Epithelial cell of proximal tubule (primary cell): Measurements from ENCODE around the gene B9D2. TPM values are rescaled to one million over a fixed set of nuclear protein-coding genes. Genes with fewer than 3 reads are reported as not detected.

Experiments
- DNase-seq: peaks from one replicate; pipeline ENCODE4 v3.0.0-alpha.2; 2011; ENCODE audit warnings: low read depth
- H3K4me3 ChIP-seq: 2 replicates; pipeline ENCODE4 v1.5.1; 2011; ENCODE audit warnings: low read depth, mild to moderate bottlenecking, low read length
- total RNA-seq: library from RNA; depleted of rRNA; stranded (reverse); fragments of >200 nt; gene quantifications from 2 replicates; pipeline ENCODE4 v1.2.3, GENCODE V29; 2015
- TF ChIP-seq, protein P1 (sequence below): conservative IDR thresholded peaks from 2 replicates; pipeline ENCODE4 v1.5.1; 2012; ENCODE audit warnings: low read depth, mild to moderate bottlenecking, low read length

B9D2 gene
- total RNA-seq, 1 donor from 2014 or later: 5.3 TPM

DNA sequence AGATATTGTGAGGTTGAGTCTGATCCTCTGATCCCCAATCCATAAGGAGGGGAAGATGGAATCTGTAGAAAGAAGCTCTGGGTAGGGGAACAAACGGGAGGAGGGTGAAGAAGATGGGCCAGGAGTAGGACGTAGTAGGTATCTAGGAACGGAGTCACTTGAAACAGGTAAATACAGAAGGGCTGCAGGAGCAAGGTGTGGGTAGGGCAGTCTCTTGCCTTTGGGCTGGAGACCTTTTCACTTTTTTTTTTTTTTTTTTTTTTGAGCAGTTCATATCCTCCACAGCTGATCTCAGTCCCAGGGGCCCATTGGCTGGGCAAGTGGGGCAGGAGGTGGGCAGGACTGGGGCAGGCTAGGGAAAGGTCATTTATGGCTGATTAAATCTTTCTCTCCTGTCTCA lies 35.1 kb upstream of the B9D2 start:
- peak overlapping the region; percentile 99 for H3K4me3 ChIP-seq
- TF ChIP-seq, protein P1, sequence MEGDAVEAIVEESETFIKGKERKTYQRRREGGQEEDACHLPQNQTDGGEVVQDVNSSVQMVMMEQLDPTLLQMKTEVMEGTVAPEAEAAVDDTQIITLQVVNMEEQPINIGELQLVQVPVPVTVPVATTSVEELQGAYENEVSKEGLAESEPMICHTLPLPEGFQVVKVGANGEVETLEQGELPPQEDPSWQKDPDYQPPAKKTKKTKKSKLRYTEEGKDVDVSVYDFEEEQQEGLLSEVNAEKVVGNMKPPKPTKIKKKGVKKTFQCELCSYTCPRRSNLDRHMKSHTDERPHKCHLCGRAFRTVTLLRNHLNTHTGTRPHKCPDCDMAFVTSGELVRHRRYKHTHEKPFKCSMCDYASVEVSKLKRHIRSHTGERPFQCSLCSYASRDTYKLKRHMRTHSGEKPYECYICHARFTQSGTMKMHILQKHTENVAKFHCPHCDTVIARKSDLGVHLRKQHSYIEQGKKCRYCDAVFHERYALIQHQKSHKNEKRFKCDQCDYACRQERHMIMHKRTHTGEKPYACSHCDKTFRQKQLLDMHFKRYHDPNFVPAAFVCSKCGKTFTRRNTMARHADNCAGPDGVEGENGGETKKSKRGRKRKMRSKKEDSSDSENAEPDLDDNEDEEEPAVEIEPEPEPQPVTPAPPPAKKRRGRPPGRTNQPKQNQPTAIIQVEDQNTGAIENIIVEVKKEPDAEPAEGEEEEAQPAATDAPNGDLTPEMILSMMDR: no peak
- no peak for DNase-seq

DNA sequence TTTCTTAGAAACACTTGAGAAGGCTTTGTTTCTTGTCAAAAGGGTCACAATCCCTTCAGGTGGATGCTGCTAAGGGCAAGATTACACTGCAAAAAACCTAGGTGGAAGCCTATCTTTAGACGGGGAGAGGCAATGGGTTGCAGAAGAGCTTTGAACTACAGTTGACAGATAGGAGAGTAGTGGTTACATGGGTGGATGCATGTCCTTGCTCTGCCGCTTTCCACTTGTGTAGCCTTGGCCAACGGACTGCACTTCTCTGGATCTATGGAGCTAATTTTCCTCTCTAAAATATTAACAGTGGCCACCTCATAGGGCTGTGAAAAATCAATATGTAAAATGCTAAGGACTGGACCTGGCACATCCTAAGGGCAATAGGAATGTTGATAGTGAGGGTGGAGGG lies 34.6 kb upstream of the B9D2 start:
- DNase-seq: no peak
- TF ChIP-seq, protein P1: no peak
- peak overlapping the region; percentile 99 for H3K4me3 ChIP-seq

DNA sequence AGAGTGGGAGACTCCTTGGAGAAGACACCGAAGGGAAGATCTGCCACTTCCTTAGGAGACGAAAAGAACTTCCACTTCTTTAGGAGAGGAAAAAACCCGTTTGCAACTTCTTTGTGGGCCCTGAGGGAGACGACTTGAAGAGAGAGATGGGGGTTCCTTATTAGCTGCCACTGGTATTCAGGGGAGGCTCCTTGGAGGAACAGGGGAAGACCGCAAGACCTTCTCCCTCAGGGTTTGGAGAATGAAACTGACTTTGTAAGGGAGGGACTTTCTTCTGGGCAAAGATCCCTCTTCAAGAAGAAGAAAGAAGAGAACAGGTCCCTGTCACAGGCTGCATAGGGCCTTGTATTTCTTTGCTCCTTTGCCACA lies 34.1 kb upstream of the B9D2 start:
- TF ChIP-seq, protein P1: no peak
- H3K4me3 ChIP-seq: peak overlapping the region; percentile 99
- no peak for DNase-seq

DNA sequence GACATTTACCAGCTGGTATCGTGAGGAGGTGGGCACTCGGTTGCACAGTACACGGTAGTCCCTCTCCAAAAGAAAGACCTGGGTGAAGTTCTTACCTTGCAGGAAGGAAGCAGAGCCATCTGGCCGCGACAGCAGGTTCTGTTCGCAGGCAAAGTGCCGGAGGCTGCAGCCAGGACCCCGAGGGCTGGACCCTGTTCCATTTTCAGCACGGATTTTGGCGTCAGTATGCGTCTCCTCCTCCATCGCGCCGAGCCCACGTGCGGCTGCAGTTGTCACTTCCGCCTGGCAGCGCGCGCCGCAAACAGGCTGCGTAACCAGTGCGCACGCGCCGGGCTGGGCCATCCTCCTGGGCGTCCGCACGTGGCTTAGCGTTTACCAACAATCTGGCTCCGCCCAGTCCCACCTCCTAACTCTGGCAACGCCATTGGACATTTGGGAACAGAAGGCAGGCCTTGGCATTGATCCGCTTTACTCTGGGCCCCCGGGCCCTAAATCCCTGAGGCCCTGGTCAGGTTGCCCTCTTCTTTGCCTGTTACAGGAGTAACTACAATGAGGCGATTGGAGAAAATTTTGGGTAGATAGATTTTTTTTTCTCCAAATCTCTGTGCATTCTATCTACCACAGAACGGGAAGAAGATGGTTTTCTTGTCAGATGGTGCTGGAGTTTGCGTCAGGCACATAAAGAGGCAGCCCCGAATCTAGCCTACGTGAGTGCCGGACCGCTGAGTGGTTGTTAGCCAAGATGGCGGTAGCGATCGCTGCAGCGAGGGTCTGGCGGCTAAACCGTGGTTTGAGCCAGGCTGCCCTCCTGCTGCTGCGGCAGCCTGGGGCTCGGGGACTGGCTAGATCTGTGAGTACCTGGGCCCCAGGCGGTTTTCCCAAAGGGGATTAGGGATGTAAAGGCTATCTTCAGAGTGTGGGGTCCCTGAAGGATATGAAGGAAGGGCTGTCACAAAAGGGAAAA lies 33.4 kb upstream of the B9D2 start, which contains the start of the genes BCKDHA and EXOSC5:
BCKDHA (plus strand) TSS at position 733 of the 964 bp plus-strand sequence; CDS start at position 743, 10 bp downstream.
EXOSC5 (minus strand) TSS at position 274 of the 964 bp plus-strand sequence; CDS start at position 243, 31 bp downstream.
- peak within 1 kb of the TSS; percentile 99 for H3K4me3 ChIP-seq
- TF ChIP-seq, protein P1: no peak
- peak; percentile 98 for DNase-seq

DNA sequence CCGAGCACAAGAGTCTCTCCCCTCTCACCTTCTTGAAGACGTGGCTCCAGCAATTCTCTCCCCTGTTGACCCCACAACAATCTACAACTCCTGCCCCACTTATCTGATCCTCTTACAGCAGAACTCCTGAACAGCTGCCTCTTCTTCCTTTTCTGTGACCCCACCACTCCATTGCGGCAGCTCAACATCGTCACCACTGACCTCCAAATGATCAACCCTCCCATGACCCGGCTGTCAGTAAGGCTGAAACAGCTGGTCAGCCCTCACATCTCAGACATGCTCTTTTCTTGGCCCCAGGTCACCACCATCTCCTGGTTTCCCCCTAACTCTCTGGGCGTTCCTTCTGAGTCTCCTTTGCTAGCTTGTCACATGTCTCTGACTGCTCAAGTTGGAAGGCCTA lies 31.4 kb upstream of the B9D2 start:
- no peak overlapping the region for H3K4me3 ChIP-seq
- TF ChIP-seq, protein P1: no peak

DNA sequence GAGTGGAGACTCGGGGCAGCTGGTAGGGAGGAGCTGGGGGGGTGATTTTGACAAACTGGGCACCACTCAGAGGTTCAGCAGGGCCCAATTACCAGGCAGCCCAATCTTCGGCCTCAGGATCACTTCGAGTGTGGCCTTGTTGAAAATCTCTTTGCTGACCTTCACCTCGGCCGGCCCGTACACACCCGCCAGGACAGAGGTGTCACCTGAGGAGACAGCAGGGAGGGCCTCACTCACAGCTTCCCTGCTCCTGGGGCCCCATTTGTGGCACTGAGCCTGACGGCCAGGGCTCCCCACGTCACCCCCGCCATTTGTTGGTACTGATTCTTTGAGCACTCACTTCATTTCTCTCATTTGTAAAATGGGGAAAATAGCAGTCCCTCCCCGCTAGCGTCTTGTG lies 28.8 kb upstream of the B9D2 start:
- no peak overlapping the region for H3K4me3 ChIP-seq
- TF ChIP-seq, protein P1: no peak
- no peak for DNase-seq

More for the DNA sequence above, 31.4 kb upstream of the B9D2 start:
- DNase-seq: no peak
